ENCODE data around the gene SPRR5.

Gene SPRR5, protein sequence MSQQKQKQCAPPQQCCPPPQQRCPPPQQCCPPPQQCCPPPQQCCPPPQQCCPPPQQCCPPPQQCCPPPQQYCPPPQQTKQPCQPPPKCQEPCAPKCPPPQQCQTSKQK

GRCh38 chr1:152946651-152947256 is at the start of gene SPRR5:
SPRR5 (plus strand) TSS chr1:152947206; CDS start chr1:152948555, 1,349 bp downstream.
- no peak for DNase-seq

GRCh38 chr1:152899027-152899426 is 48.0 kb upstream of the SPRR5 start:
- DNase-seq = no peak

- no peak for DNase-seq
Measured at GRCh38 chr1:152899883-152900282, 47.1 kb upstream of the SPRR5 start.

DNA sequence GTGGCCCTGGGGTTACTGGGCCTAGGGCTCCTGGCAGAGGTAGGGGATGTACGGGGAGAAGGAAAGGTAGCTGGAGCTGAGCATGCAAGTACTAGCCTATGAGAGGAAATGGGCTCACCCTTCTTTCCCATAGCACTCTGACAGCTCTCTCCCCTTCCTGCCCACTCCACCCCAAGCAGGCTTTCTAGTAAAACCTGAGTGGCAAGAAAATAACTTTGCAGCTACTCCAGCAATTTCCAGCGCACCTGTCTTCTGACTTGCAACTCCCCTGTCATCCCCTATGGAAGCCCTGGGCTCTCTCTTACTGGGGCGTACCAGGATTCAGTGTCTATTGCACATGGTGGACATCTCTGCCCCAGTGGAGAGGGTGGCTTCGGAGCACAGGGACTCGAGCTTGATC is 45.4 kb upstream of the SPRR5 start:
- DNase-seq = no peak

GRCh38 chr1:152902636-152903035 is 44.4 kb upstream of the SPRR5 start:
- DNase-seq = no peak

DNA sequence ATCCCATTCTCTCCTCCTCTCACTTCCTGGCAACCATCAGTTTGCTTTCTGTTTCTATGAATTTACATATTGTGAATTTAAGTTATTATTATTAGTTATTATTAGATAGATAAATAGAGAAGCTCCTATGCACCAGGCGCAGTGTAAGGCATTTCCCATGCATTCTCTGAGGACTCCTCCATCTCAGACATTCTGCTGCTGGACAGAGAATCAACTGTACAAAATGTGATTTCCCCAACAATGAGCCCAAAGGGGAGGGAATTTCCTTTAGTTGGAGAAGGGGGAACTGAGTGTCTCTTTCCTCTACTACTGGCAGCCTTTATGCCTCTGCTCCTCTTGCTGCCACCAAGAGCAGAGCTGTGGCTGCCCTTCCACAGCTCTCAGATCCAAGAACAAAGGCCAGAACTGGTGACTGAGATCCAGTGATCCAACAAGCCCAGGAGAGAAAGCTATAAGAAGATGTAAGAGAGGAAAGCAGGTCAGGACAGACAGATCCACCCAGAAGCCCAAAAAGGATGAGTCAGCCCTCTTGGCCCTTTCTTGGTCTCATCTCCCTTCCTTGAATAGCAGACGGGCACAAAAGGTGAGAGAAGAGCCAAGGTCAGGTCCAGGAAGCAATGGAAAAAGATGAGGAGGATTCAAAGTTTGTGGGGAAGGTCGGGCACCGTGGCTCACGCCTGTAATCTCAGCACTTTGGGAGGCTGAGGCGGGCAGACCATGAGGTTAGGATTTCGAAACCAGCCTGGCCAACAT is 42.1 kb upstream of the SPRR5 start:
- DNase-seq = no peak

DNA sequence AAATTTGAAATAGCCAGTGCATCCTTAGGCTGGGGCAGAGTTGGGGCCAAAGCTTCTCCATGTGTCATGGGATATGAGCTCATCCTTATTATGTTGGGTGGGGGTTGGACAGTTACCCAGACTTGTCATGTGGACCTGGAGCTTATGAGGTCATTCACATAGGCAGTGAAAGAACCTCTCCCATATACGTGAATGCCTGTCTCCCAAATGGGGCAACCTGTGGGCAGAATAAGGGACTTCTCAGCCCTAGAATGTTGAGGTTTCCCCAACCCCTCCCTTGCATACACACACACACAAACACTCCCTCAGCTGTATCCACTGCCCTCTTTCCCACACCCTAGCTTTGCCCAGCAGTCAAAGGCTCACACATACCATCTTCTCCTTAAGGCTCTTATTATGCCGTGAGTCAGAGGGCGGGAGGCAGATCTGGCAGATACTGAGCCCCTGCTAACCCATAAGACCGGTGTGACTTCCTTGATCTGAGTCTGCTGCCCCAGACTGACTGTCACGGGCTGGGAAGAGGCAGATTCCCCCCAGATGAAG is 40.9 kb upstream of the SPRR5 start:
- DNase-seq = no peak

GRCh38 chr1:152907686-152908601 is 39.1 kb upstream of the SPRR5 start, which contains the start of gene IVL:
IVL (plus strand) TSS chr1:152908546; CDS start chr1:152909798, 1,252 bp downstream.
- DNase-seq = no peak

GRCh38 chr1:152909206-152909605 is 37.8 kb upstream of the SPRR5 start:
- DNase-seq = no peak

DNA sequence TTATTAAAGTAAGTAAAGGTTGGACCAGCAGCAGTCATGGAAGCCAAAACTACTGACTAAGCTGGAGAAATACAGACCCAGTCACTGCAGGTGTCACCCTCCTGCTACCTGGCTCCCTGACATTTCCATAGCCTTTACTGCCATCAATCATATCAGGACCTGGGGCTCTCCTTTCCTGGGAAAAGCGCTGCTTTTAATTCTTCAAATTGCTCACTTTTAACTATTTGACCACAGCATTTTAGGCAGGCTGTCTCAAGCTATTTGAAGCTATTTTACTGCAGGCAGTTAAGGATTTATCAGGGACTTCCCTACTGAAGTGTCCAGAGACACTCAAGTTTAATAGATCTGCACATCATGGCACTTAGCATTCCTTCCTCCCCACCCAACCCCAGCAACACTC is 34.5 kb upstream of the SPRR5 start:
- DNase-seq = no peak

GRCh38 chr1:152912900-152913299 is 34.1 kb upstream of the SPRR5 start:
- no peak for DNase-seq

DNA sequence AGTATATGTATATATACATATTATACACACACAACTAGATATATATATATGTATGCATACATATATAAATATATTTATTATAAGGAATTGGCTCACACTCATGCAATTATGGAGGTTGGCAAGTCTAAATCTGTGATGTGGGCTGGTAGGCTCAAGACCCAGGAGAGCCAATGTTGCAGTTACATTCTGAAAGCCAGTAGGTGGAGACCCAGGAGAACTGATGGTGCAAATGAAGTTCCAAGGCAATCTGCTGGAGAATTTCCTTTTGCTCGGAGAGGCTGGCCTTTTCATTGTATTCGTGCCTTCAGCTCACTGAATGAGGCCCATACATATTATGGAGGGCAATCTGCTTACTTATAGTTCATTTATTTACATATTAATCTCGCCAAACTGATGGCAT is 29.2 kb upstream of the SPRR5 start:
- DNase-seq = no peak

- no peak for DNase-seq
Measured at GRCh38 chr1:152919071-152919470, 27.9 kb upstream of the SPRR5 start.

GRCh38 chr1:152924191-152924590 is 22.8 kb upstream of the SPRR5 start:
- no peak for DNase-seq

DNA sequence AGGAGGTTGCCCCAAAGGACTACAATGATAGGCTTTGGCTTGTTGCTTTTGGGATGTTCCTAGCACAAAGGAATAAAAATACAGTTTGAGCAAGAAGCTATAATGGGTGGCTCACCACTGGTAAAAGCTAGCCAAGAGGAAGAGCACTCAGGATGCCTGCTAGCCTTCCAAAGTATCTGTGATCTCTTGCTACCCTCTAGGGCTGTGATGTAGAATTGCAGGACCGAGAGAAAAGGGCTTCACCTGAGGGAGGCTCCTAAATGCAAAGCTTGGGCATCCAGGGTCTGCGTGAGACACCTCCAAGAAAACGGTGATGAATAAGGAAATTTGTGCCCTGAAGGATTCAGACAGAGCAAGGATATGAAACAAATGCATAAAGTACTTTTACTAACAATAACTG is 20.9 kb upstream of the SPRR5 start:
- no peak for DNase-seq

- no peak for DNase-seq
Measured at GRCh38 chr1:152928671-152929070, 18.3 kb upstream of the SPRR5 start.

DNA sequence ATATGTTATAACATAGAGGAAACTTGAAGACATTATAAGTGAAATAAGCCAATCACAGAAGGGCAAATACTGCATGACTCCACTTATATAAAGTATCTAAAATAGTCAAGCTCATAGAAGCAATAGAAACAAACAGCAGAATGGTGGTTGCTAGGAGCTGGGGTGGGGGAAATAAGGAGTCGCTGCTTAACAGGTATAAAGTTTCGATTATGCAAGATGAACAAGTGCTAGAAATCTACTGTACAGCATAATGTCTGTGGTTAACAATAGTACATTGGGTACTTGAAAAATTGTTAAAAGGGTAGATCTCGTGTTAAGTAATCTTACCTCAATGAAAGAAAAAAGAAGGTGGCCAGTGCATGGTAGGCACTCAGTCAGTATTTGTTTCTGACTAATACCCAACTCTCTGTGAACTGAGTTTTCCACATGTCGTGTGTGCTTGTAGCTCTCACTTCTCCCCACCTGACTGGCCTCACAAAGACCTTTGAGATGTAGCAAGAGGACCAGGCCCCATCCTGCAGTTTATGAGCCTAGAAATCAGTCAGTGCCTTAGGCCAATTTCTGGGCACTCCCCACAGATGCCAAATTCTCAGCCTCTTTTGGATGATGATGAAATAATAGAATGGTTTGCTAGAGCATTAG is 14.7 kb upstream of the SPRR5 start:
- no peak for DNase-seq

DNA sequence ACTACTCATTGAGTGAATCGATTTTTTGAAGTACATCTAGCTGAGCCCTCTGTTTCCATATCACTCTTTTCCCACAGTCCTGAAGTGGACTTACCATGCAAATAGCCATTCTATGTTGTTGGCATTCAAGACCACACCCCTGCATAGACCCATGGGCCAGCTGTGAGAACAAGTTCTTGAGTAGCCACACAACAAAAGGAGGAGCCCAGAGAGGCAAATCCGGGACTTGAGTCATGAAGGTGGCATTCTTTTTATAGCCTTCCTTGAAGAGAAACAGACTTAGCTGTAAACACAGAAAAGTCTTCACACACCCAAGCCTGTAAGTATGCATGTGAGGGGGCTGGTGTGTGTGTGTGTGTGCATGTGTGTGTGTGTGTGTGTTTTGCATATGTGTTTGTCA is 13.8 kb upstream of the SPRR5 start:
- DNase-seq = no peak

GRCh38 chr1:152940614-152941013 is 6.4 kb upstream of the SPRR5 start:
- DNase-seq = no peak

- no peak for DNase-seq
Measured at GRCh38 chr1:152941037-152941711, 5.8 kb upstream of the SPRR5 start.

- DNase-seq = no peak
Measured at GRCh38 chr1:152942161-152942560, 4.8 kb upstream of the SPRR5 start.

GRCh38 chr1:152946248-152946647 is 758 bp upstream of the SPRR5 start:
- no peak for DNase-seq
